OCI-LY1 (cell line): ENCODE data around the gene NR1H2.
A peak's percentile ranks its signal among the peaks of the same experiment; 100 is the strongest.

ENCODE experiments used
- H2AFZ ChIP-seq: fragments of 200-600 bp; sonication (generic), shearing (Covaris generic); 2 replicates; pipeline ENCODE4 v1.6.0; 2014; ENCODE audit warnings: antibody characterized with exemption, mild to moderate bottlenecking, low read length
- H3F3A ChIP-seq: fragments of 200-600 bp; sonication (generic), shearing (Covaris generic); 2 replicates; pipeline ENCODE4 v1.6.0; 2014; ENCODE audit warnings: mild to moderate bottlenecking, antibody characterized with exemption, low read length, moderate library complexity; ENCODE audit not compliant: insufficient read depth
- H3K27ac ChIP-seq: fragments of 200-600 bp; sonication (generic); 2 replicates; pipeline ENCODE4 v1.5.1; 2014; ENCODE audit warnings: low read length, mixed run types, mild to moderate bottlenecking, low read depth; ENCODE audit not compliant: poor library complexity, severe bottlenecking
- H3K27me3 ChIP-seq: fragments of 200-600 bp; sonication (generic); 2 replicates; pipeline ENCODE4 v1.6.0; 2014; ENCODE audit warnings: antibody characterized with exemption, mild to moderate bottlenecking, low read length, moderate library complexity; ENCODE audit not compliant: insufficient read depth
- H3K36me3 ChIP-seq: fragments of 200-600 bp; sonication (generic); 2 replicates; pipeline ENCODE4 v1.6.1; 2014; ENCODE audit warnings: mild to moderate bottlenecking, antibody characterized with exemption, low read length, moderate library complexity, mixed read lengths; ENCODE audit not compliant: insufficient read depth
- H3K4me1 ChIP-seq: fragments of 200-600 bp; sonication (generic); 2 replicates; pipeline ENCODE4 v1.5.1; 2014; ENCODE audit warnings: mild to moderate bottlenecking, low read length, moderate library complexity; ENCODE audit not compliant: insufficient read depth, severe bottlenecking
- H3K4me2 ChIP-seq: fragments of 200-600 bp; sonication (generic), shearing (Covaris generic); 2 replicates; pipeline ENCODE4 v1.6.1; 2014; ENCODE audit warnings: low read length
- H3K4me3 ChIP-seq: fragments of 200-600 bp; sonication (generic); 2 replicates; pipeline ENCODE4 v1.5.1; 2014; ENCODE audit warnings: low read length, low read depth, mild to moderate bottlenecking, mixed read lengths; ENCODE audit not compliant: poor library complexity, severe bottlenecking
- H3K79me2 ChIP-seq: fragments of 200-600 bp; shearing (Covaris generic); 2 replicates; pipeline ENCODE4 v1.6.1; 2016; ENCODE audit warnings: mixed run types, low read length, mixed read lengths; ENCODE audit not compliant: insufficient read depth
- H3K9ac ChIP-seq: fragments of 200-600 bp; sonication (generic), shearing (Covaris generic); 2 replicates; pipeline ENCODE4 v1.6.1; 2014; ENCODE audit warnings: mild to moderate bottlenecking, low read length, mixed read lengths
- H3K9me2 ChIP-seq: fragments of 200-600 bp; sonication (generic), shearing (Covaris generic); 2 replicates; pipeline ENCODE4 v1.6.1; 2014; ENCODE audit warnings: low read depth, mild to moderate bottlenecking, low read length, mixed read lengths
- H3K9me3 ChIP-seq: fragments of 200-600 bp; shearing (Covaris generic); 2 replicates; pipeline ENCODE4 v1.6.1; 2014; ENCODE audit warnings: low read length, mixed read lengths
- H4K20me1 ChIP-seq: fragments of 200-600 bp; sonication (generic), shearing (Covaris generic); 2 replicates; pipeline ENCODE4 v1.6.0; 2016; ENCODE audit warnings: mild to moderate bottlenecking, low read length; ENCODE audit not compliant: insufficient read depth
- CTCF ChIP-seq: fragments of 200-600 bp; sonication (generic), shearing (Covaris generic); IDR thresholded peaks from 2 replicates; pipeline ENCODE4 v1.5.1; 2017; ENCODE audit warnings: mild to moderate bottlenecking, antibody characterized with exemption, low read length, moderate library complexity, mixed read lengths
- EZH2 ChIP-seq: fragments of 200-600 bp; sonication (generic), shearing (Covaris generic); IDR thresholded peaks from 2 replicates; pipeline ENCODE4 v1.8.0; 2017; ENCODE audit warnings: borderline replicate concordance, mixed run types, mild to moderate bottlenecking, antibody characterized with exemption, low read length, moderate library complexity, mixed read lengths

The NR1H2 gene

GRCh38 chr19:50365434-50366306 is 10.6 kb upstream of the NR1H2 start, which contains the start of gene NAPSA:
TSS of gene NAPSA (minus strand) at chr19:50365639. CDS start at chr19:50365621, 18 bp downstream.
- Histone ChIP-seq H3K4me3 (no peak within 1 kb of the TSS), H3K9me2 (no peaks in the 10 kb centered on the region), H3K79me2 (no peaks in the 10 kb centered on the region), H3K4me2 (no peak within 1 kb of the TSS), H3K27me3 (no peaks in the 10 kb centered on the region), H3K4me1 (peaks cover 28% of the 10 kb centered on the region), H3F3A (no peaks in the 10 kb centered on the region), H2AFZ (no peak within 1 kb of the TSS), H3K9ac (no peak within 1 kb of the TSS), H3K36me3 (no peaks in the 10 kb centered on the region), H3K9me3 (no peaks in the 10 kb centered on the region), H3K27ac (no peak within 1 kb of the TSS), H4K20me1 (no peaks in the 10 kb centered on the region)
- TF ChIP-seq EZH2 = no peak
- TF ChIP-seq CTCF = no peak

GRCh38 chr19:50368649-50369570 is 7.3 kb upstream of the NR1H2 start:
- H3K27ac ChIP-seq = peak overlapping the region; percentile 51
- H3K9me3 ChIP-seq = no peaks in the 10 kb centered on the region
- no peaks in the 10 kb centered on the region for H3K36me3 ChIP-seq
- peak overlapping the region; percentile 91 for H3K9ac ChIP-seq
- TF ChIP-seq CTCF (peak; percentile 87), EZH2 (no peak)
- H2AFZ ChIP-seq = peak overlapping the region; percentile 88; the same call in 1 of the 2 replicates
- no peaks in the 10 kb centered on the region for H3F3A ChIP-seq
- H3K4me3 ChIP-seq = peak overlapping the region; percentile 73
- no peaks in the 10 kb centered on the region for H4K20me1 ChIP-seq
- H3K9me2 ChIP-seq = no peaks in the 10 kb centered on the region
- H3K4me1 ChIP-seq = peaks cover 28% of the 10 kb centered on the region
- H3K79me2 ChIP-seq = no peaks in the 10 kb centered on the region
- H3K4me2 ChIP-seq = peak overlapping the region; percentile 99
- H3K27me3 ChIP-seq = no peaks in the 10 kb centered on the region

- no peak overlapping the region for H3K4me3 ChIP-seq
- H3K9me3 ChIP-seq = no peaks in the 10 kb centered on the region
- no peak overlapping the region for H3K9ac ChIP-seq
- H3K4me1 ChIP-seq = peaks cover 24% of the 10 kb centered on the region
- no peaks in the 10 kb centered on the region for H3K9me2 ChIP-seq
- no peaks in the 10 kb centered on the region for H3K36me3 ChIP-seq
- no peaks in the 10 kb centered on the region for H3K79me2 ChIP-seq
- no peaks in the 10 kb centered on the region for H3K27me3 ChIP-seq
- H2AFZ ChIP-seq = no peak overlapping the region
- no peak overlapping the region for H3K27ac ChIP-seq
- H3F3A ChIP-seq = no peaks in the 10 kb centered on the region
- H4K20me1 ChIP-seq = no peaks in the 10 kb centered on the region
- TF ChIP-seq EZH2 = no peak
- TF ChIP-seq CTCF = no peak
- H3K4me2 ChIP-seq = no peak overlapping the region
Measured at GRCh38 chr19:50371914-50372475, 4.3 kb upstream of the NR1H2 start.
